ENCODE data around the gene PVR. TPM values are rescaled to one million over a fixed set of nuclear protein-coding genes. Genes with fewer than 3 reads are reported as not detected.
A peak's percentile ranks its signal among the peaks of the same experiment; 100 is the strongest.
"Not testable (repeated sequence)": the region's sequence is repeated elsewhere in the genome, so short reads cannot be mapped to it uniquely, and the experiment has no call there.

PVR gene
- total and polyA plus RNA-seq, 8 donors, result 9.3 to 28.8 (median 18.7) TPM

DNA sequence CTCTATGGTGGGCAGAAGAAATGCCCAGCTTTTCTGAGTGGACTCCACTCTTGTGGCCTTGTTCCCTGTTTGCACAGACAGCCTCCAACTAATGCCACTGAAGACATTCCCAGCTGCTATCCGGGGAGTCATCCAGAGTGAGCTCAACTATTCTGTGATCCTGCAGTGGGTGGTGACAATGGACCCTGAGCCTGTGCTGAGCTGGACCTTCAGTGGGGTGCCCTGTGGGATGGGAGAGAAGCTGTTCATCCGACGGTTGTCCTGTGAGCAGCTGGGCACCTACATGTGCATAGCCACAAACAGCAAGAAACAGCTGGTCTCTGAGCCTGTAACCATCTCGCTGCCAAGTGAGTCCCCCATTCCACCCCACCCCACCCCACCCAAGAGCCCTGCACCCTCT lies 20.1 kb upstream of the PVR start:
- TF ChIP-seq, protein P1, sequence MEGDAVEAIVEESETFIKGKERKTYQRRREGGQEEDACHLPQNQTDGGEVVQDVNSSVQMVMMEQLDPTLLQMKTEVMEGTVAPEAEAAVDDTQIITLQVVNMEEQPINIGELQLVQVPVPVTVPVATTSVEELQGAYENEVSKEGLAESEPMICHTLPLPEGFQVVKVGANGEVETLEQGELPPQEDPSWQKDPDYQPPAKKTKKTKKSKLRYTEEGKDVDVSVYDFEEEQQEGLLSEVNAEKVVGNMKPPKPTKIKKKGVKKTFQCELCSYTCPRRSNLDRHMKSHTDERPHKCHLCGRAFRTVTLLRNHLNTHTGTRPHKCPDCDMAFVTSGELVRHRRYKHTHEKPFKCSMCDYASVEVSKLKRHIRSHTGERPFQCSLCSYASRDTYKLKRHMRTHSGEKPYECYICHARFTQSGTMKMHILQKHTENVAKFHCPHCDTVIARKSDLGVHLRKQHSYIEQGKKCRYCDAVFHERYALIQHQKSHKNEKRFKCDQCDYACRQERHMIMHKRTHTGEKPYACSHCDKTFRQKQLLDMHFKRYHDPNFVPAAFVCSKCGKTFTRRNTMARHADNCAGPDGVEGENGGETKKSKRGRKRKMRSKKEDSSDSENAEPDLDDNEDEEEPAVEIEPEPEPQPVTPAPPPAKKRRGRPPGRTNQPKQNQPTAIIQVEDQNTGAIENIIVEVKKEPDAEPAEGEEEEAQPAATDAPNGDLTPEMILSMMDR (IDR thresholded peaks at IDR 0.05), result no peak
- Histone ChIP-seq H3K27me3 (no peaks in the 10 kb centered on the region), H3K27ac (no peak overlapping the region), H3K36me3 (no peaks in the 10 kb centered on the region), H3K4me1 (no peaks in the 10 kb centered on the region), H3K4me3 (no peak overlapping the region), H3K9me3 (no peaks in the 10 kb centered on the region)
- intact Hi-C loops (cut with DNase I), result no loop called here
- WGBS, 2 donors, result 93% methylated on average over 4 of the region's 4 CpGs
- ATAC-seq, result no peak
- FAIRE-seq, result no peak
- no peak for DNase-seq

DNA sequence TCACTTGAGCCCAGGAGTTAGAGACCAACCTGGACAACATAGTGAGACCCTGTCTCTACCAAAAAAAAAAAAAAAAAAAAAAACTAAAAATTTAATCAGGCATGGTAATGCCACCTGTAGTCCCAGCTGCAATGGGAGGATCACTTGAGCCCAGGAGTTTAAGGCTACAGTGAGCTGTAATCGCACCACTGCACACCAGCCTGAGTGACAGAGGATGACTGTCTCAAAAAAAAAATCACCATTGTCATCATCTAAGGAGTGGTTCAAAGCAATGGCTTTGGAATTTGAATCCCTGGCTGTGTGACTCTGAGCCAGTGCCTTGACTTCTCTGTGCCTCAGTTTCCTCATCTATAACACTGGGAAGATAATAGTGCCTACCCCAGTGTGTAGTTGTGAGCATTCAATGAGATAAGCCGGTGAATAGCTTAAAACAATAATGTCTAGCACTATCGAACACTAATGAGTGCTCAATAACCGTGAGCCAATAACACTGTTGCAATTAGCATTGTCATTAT lies 18.8 kb upstream of the PVR start:
- ATAC-seq (no peak), FAIRE-seq (no peak), DNase-seq (no peak)
- 94 to 98% methylated on average over 4 of the region's 4 CpGs for WGBS, 2 donors
- H3K4me1 ChIP-seq, result no peaks in the 10 kb centered on the region
- no peak overlapping the region for H3K4me3 ChIP-seq
- no peak overlapping the region for H3K27ac ChIP-seq
- no peaks in the 10 kb centered on the region for H3K36me3 ChIP-seq
- no peaks in the 10 kb centered on the region for H3K27me3 ChIP-seq
- intact Hi-C loops (cut with DNase I), result no loop called here
- TF ChIP-seq, protein P1 (IDR thresholded peaks at IDR 0.05), result no peak
- no peaks in the 10 kb centered on the region for H3K9me3 ChIP-seq

DNA sequence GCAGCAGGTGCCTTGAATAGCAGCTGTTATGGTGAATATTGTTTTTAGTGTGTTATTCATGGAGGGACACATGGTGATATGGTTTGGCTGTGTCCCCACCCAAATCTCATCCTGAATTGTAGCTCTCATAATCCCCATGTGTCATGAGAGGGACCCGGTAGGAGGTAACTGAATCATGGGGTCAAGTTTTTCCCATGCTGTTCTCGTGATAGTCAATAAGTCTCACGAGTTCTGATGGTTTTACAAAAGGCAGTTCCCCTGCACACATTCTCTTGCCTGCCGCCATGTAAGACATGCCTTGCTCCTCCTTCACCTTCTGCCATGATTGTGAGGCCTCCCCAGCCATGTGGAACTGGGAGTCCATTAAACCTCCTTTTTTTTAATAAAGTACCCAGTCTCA lies 18.1 kb upstream of the PVR start:
- ATAC-seq; H3K36me3 ChIP-seq; DNase-seq; H3K4me1 ChIP-seq; FAIRE-seq; H3K4me3 ChIP-seq; intact Hi-C loops (cut with DNase I); H3K9me3 ChIP-seq; H3K27me3 ChIP-seq: not testable (repeated sequence)
- 66 to 89% methylated on average over 4 of the region's 4 CpGs for WGBS, 2 donors
- H3K27ac ChIP-seq, result peak overlapping the region in 2 of 4 donors; percentile 28 to 47

DNA sequence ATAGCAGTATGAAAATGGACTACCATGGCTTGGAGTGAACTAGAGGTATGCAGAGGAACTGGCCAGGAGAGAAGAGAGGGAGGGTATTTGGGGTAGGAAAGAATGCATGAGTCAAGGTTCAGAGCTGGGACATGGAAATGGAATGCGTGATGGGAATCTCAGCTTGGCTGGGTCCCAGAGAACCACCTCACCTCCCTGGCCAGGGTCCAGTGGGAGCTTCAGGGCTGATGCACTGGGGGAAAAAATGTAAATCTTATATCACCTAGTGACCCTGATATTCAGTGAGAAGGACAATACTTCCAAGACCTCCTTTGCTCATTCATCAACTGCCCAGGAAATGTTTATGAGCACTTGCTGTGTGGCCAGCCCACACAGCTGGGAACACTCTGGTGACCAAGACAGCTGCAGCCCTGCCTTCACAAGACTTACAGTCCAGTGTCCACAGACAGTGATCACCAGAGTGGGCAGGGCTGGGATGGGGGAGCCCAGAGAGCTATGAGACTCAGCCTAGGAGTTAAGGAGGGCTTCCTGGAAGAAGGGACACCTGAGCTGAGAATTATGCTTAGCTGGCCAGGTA lies 17.6 kb upstream of the PVR start:
- Histone ChIP-seq H3K4me1 (no peaks in the 10 kb centered on the region), H3K9me3 (no peaks in the 10 kb centered on the region), H3K36me3 (no peaks in the 10 kb centered on the region), H3K4me3 (no peak overlapping the region), H3K27ac (peak overlapping the region in 2 of 4 donors; percentile 47 to 53), H3K27me3 (no peaks in the 10 kb centered on the region)
- 42 to 63% methylated on average over 1 of the region's 1 CpG for WGBS, 2 donors
- peak in 4 of 6 donors; percentile 39 to 69 (median 60) for DNase-seq
- intact Hi-C loops (cut with DNase I), result no loop called here
- ATAC-seq, result peak; percentile 70 to 88 (median 81)
- TF ChIP-seq, protein P1 (IDR thresholded peaks at IDR 0.05), result no peak
- FAIRE-seq, result no peak

DNA sequence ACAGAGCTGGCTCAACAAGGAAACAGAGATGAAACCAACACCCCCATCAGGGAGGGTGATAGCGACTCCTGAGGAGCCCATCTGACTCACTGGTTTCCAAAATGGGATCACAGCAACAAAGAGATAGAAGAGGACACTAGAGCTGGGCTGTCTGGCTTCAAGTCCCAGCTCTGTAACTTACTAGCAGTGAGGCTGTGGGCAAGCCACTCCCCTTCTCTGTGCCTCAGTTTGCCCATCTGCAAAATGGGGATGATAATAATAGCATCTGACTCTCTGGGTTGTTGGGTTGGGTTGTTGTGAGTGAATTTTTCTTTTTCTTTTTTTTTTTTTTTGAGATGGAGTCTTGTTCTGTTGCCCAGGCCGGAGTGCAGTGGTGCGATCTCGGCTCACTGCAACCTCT lies 16.1 kb upstream of the PVR start:
- H3K9me3 ChIP-seq, result no peaks in the 10 kb centered on the region
- H3K36me3 ChIP-seq, result no peaks in the 10 kb centered on the region
- no peak for FAIRE-seq
- H3K4me3 ChIP-seq, result no peak overlapping the region
- H3K27ac ChIP-seq, result no peak overlapping the region
- intact Hi-C loops (cut with DNase I), result no loop called here
- H3K27me3 ChIP-seq, result no peaks in the 10 kb centered on the region
- H3K4me1 ChIP-seq, result no peaks in the 10 kb centered on the region
- no peak for ATAC-seq
- TF ChIP-seq, protein P1 (IDR thresholded peaks at IDR 0.05), result no peak
- 96 to 100% methylated on average over 4 of the region's 4 CpGs for WGBS, 2 donors
- DNase-seq, result no peak
